IgD-negative memory B cell (primary cell): ENCODE data around the gene ZNF121. TPM values are rescaled to one million over a fixed set of nuclear protein-coding genes. Genes with fewer than 3 reads are reported as not detected.
"Not testable (repeated sequence)": the region's sequence is repeated elsewhere in the genome, so short reads cannot be mapped to it uniquely, and the experiment has no call there.

Experiments
- H3K27ac Mint-ChIP-seq, 3 donors: one replicate each; pipeline ENCODE4 v1.8.0; 2020 to 2022; ENCODE audit warnings: mild to moderate bottlenecking in 3 of 3, mixed read lengths in 3 of 3, moderate library complexity in 1 of 3
- H3K27me3 Mint-ChIP-seq: one replicate; pipeline ENCODE4 v1.8.0; 2021; ENCODE audit warnings: mixed read lengths
- H3K36me3 Mint-ChIP-seq: one replicate; pipeline ENCODE4 v1.8.0; 2020; ENCODE audit warnings: mild to moderate bottlenecking, mixed read lengths
- H3K4me1 Mint-ChIP-seq, 3 donors: one replicate each; pipeline ENCODE4 v1.8.0; 2020 to 2022; ENCODE audit warnings: mixed read lengths in 3 of 3, mild to moderate bottlenecking in 1 of 3
- H3K4me3 Mint-ChIP-seq, 4 donors: one replicate each; pipeline ENCODE4 v1.8.0; 2020 to 2022; ENCODE audit warnings: mild to moderate bottlenecking in 4 of 4, mixed read lengths in 4 of 4, moderate library complexity in 3 of 4
- H3K9me3 Mint-ChIP-seq, 3 donors: one replicate each; pipeline ENCODE4 v1.8.0; 2020 to 2021; ENCODE audit warnings: mixed read lengths in 3 of 3, mild to moderate bottlenecking in 1 of 3
- polyA plus RNA-seq: library from polyadenylated mRNA; unstranded; fragments of 300-500 nt; fragmentation: Illumina TruSeq; gene quantifications from one replicate; pipeline ENCODE4 v1.2.3, GENCODE V29; 2021

The ZNF121 gene
- polyA plus RNA-seq, 1 donor from 2014 or later = 2.9 TPM

DNA sequence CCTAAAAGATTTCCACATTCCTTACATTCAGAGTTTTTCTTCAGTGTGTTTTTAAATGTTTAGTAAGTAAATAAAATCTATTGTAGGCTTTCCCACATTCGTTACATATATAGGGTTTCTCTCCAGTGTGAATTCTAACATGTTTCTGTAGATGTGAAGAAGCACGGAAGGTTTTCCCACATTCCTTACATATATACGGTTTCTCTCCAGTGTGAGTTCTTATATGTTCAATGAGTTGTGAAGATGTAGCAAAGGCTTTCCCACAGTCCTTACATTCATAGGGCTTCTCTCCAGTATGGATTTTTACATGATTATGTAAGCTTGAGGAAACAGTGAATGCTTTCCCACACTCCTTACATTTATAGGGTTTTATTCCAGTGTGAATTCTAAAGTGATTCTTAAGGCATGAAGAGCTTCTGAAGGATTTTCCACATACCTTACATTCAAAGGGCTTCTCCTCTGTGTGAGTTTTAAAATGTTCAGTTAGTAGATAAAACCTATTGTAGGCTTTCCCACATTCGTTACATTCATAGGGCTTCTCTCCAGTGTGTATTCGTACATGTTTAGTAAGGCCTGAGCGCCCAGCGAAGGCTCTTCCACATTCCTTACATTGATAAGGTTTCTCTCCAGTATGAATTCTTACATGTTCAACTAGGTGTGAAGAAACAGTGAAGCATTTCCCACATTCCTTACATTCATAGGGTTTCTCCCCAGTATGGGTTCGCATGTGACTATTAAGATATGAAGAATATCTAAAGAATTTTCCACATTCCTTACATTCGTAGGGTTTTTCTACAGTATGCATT, 18.2 kb downstream of the ZNF121 start:
- Mint-ChIP-seq H3K4me3 (peak overlapping the region in 2 of 4 donors; percentile 33 to 37), H3K27me3 (no peaks in the 10 kb centered on the region), H3K36me3 (peaks cover 48% of the 10 kb centered on the region), H3K9me3 (peaks cover 16 to 43% (median 29%) of the 10 kb centered on the region in 3 donors), H3K27ac (no peak overlapping the region), H3K4me1 (peaks cover 0 to 2% (median 0%) of the 10 kb centered on the region in 3 donors)

DNA sequence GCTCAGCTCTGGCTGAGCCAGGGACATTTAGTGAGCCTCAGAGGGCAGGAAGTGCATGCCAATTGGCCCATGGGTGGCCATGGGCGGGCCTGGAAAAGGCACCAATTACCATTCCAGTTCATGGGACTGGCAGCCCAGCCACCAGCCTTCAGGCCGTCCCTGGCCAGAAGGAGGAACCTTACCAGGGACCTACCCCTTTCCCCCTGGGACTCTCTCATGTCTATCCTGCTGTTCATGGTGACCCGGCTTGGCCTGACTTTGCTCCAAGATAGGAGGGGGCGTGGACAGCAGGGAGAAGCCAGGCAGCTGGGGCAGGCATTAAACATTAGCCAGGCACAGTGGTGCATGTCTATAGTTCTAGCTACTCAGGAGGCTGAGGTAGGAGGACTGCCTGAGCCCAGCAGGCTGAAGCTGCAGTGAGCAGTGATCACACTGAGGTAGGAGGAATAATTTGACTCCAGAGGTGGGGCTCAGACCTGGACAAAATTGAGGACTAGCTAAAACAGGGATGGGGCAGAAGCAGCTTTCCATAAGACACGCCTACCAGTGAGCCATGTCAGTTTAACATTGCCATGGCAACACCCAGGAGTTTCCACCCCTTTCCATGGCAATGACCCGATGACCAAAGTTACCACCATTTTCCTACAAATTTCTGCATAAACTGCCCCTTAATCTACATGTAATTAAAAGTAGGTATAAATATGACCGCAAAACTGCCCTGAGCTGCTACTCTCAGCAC, 31.6 kb downstream of the ZNF121 start:
- H3K27ac Mint-ChIP-seq = no peak overlapping the region
- H3K4me1 Mint-ChIP-seq = peaks cover 0 to 2% (median 0%) of the 10 kb centered on the region in 3 donors
- H3K36me3 Mint-ChIP-seq = peaks cover 10% of the 10 kb centered on the region
- H3K27me3 Mint-ChIP-seq = no peaks in the 10 kb centered on the region
- H3K4me3 Mint-ChIP-seq = no peak overlapping the region
- H3K9me3 Mint-ChIP-seq = peaks cover 3 to 19% (median 10%) of the 10 kb centered on the region in 3 donors

DNA sequence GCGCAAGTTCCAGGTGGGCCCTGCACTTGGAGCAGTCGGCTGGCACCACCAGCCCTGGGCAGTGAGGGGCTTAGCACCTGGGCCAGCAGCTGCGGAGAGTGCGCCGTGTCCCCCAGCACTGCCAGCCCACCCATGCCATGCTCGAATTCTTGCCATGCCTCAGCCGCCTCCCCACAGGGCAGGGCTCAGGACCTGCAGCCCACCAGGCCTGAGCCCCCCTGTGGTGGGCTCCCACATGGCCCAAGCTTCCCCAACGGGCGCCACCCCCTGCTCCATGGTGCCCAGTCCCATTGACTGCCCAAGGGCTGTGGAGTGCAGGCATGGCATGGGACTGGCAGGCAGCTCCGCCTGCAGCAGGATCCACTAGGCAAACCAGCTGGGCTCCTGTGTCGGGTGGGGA, 36.4 kb downstream of the ZNF121 start:
- H3K4me1 Mint-ChIP-seq = peaks cover 0 to 2% (median 0%) of the 10 kb centered on the region in 3 donors
- H3K27ac Mint-ChIP-seq = no peak overlapping the region

DNA sequence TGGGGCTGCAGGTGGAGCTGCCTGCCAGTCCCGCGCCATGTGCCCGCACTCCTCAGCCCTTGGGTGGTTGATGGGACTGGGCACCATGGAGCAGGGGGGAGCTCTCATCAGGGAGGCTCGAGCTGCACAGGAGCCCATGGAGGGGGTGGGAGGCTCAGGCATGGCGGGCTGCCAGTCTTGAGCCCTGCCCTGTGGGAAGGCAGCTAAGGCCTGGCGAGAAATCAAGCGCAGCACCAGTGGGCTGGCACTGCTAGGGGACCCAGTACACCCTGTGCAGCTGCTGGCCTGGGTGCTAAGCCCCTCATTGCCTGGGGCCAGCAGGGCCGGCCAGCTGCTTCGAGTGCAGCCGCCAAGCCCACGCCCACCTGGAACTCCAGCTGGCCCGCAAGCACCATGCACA, 43.0 kb downstream of the ZNF121 start:
- not testable (repeated sequence) for H3K27me3 Mint-ChIP-seq, H3K4me3 Mint-ChIP-seq, H3K27ac Mint-ChIP-seq
- peaks cover 4 to 17% (median 5%) of the 10 kb centered on the region in 3 donors for H3K9me3 Mint-ChIP-seq
- H3K4me1 Mint-ChIP-seq = peaks cover 11 to 22% (median 18%) of the 10 kb centered on the region in 3 donors
- H3K36me3 Mint-ChIP-seq = peaks cover 14% of the 10 kb centered on the region

More for the DNA sequence above, 36.4 kb downstream of the ZNF121 start:
- H3K9me3 Mint-ChIP-seq = peaks cover 5 to 19% (median 11%) of the 10 kb centered on the region in 3 donors
- peaks cover 3% of the 10 kb centered on the region for H3K36me3 Mint-ChIP-seq
- H3K27me3 Mint-ChIP-seq = no peaks in the 10 kb centered on the region
- no peak overlapping the region for H3K4me3 Mint-ChIP-seq

DNA sequence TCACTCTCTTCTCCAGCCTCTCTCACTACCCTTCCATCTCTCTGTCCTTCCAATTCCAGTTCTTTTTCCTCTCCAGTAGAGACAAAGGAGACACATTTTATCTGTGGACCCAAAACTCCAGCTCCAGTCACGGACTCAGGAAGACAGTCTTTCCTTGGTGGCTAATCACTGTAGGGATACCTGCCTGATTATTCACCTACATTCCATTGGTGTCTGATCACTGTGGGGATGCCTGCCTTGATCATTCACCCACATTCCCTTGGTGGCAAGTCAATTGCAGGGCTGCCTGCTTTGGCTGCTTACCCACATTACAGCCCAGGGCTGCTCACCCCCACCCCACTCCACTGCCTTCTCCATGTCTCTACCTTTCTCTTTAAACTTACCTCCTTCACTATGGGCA, 44.4 kb downstream of the ZNF121 start:
- peak overlapping the region in 2 of 3 donors; percentile 5 to 83 for H3K27ac Mint-ChIP-seq
- H3K9me3 Mint-ChIP-seq = peaks cover 4 to 17% (median 5%) of the 10 kb centered on the region in 3 donors
- H3K4me3 Mint-ChIP-seq = peak overlapping the region in 3 of 4 donors; percentile 41 to 88 (median 86)
- H3K27me3 Mint-ChIP-seq = not testable (repeated sequence)
- peaks cover 16 to 22% (median 18%) of the 10 kb centered on the region in 3 donors for H3K4me1 Mint-ChIP-seq
- H3K36me3 Mint-ChIP-seq = peaks cover 21% of the 10 kb centered on the region

DNA sequence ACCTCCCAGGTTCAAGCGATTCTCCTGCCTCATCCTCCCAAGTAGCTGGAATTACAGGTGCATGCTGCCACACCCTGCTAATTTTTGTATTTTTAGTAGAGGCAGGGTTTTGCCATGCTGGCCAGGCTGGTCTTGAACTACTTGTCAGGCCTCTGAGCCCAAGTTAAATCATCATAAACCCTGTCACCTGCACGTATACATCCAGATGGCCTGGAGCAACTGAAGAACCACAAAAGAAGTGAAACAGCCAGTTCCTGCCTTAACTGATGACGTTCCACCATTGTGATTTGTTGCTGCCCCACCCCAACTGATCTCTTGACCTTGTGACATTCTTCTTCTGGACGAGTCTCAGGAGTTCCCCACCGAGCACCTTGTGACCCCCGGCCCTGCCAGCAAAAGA, 45.1 kb downstream of the ZNF121 start:
- Mint-ChIP-seq H3K9me3 (peaks cover 4 to 17% (median 5%) of the 10 kb centered on the region in 3 donors), H3K4me3 (peak overlapping the region; percentile 72 to 99 (median 87)), H3K27ac (peak overlapping the region in 1 of 3 donors; percentile 98), H3K36me3 (peaks cover 27% of the 10 kb centered on the region), H3K4me1 (peaks cover 16 to 22% (median 18%) of the 10 kb centered on the region in 3 donors)
- H3K27me3 Mint-ChIP-seq = not testable (repeated sequence)

DNA sequence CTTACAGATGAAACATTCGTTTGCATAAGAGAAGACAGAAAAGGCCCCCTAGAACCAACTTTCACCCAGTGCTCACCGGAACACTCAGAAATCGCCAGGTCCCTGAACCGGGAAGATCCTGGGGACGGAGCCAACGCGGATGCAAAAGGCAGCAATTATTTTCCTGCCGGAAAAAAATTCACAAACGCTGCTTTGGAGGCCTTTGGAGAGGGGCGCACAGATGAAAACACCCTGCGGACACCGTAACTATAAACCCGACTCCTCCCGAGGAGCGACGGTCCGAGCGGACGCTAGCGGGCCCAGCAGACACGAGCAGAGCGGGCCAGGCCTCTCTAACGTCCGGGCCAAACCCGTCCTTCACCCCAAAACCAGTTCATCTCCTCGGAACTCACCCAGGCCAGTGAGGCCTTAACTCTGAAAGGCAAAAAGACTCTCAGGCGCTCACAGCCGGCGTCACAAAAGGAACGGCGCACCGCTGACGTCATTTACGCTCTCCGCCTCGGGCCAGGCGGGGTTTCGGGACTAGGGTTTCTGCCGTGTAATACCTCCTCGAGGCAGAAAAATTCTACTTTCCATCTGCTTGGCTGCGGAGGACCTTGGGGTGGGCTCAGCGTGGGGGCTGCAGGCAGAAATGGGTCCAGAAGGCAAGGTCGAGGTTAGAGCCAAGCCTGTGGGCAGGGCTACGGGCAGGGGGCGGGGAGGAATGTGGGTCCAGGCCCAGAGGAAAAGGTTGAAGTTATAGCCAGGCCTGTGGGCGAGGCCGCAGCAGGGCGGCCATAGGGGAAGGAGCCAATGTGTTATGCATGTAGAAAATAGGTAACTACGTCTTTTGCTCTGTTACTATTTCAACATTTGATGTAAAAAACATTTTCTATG, 45.9 kb downstream of the ZNF121 start, which contains the start of gene ZNF426:
TSS of gene ZNF426 (minus strand) at position 463 of the 876 bp plus-strand sequence. CDS start 2,413 bp downstream, outside the sequence.
- H3K27me3 Mint-ChIP-seq = no peaks in the 10 kb centered on the region
- H3K4me3 Mint-ChIP-seq = peak within 1 kb of the TSS; percentile 88 to 99 (median 98)
- H3K27ac Mint-ChIP-seq = peak within 1 kb of the TSS; percentile 72 to 98 (median 96)
- H3K9me3 Mint-ChIP-seq = peaks cover 4 to 23% (median 9%) of the 10 kb centered on the region in 3 donors
- H3K4me1 Mint-ChIP-seq = peaks cover 16 to 22% (median 18%) of the 10 kb centered on the region in 3 donors
- peaks cover 35% of the 10 kb centered on the region for H3K36me3 Mint-ChIP-seq

DNA sequence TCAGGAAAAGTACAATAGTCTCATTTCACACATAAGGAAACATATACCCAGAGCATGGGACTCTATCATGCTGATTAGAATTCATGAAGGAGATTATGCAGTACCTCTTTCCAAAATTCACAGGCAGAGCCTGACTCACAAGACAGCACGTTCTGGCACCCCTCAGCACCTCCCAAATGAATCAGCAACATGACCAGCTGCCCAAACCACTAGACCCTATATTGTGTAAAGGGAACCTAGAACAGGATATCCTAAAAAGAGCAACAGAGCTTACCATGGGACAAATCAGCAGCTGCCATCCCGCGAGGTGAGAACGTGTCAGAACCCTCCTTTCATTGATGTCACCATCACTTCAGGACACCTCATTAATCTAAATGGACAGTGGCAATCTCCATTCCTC, 48.4 kb downstream of the ZNF121 start:
- Mint-ChIP-seq H3K9me3 (peaks cover 11 to 40% (median 27%) of the 10 kb centered on the region in 3 donors), H3K4me3 (peak overlapping the region in 3 of 4 donors; percentile 45 to 79 (median 78)), H3K36me3 (peaks cover 53% of the 10 kb centered on the region), H3K4me1 (peaks cover 16 to 22% (median 18%) of the 10 kb centered on the region in 3 donors), H3K27ac (peak overlapping the region in 1 of 3 donors; percentile 65), H3K27me3 (no peaks in the 10 kb centered on the region)

DNA sequence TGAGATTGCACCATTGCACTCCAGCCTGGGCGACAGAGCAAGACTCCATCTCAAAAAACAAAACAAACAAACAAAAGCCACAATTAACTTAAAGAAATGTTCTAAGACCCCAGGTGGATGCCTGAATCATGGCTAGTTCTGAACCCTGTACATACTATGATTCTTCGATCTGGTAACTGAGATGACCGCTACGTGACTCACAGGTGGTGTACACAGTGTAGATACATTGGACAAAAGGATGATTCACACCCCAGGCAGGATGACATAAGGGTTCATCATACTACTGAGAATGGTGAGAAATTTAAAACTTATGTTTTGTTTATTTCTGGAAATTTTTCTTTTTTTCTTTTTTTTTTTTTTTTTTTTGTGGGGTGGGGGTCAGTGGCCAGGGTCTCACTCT, 52.4 kb downstream of the ZNF121 start:
- Mint-ChIP-seq H3K36me3 (peaks cover 59% of the 10 kb centered on the region), H3K4me1 (peaks cover 0 to 5% (median 0%) of the 10 kb centered on the region in 3 donors), H3K27me3 (no peaks in the 10 kb centered on the region), H3K27ac (no peak overlapping the region), H3K9me3 (peaks cover 10 to 40% (median 38%) of the 10 kb centered on the region in 3 donors), H3K4me3 (peak overlapping the region in 1 of 4 donors; percentile 17)

DNA sequence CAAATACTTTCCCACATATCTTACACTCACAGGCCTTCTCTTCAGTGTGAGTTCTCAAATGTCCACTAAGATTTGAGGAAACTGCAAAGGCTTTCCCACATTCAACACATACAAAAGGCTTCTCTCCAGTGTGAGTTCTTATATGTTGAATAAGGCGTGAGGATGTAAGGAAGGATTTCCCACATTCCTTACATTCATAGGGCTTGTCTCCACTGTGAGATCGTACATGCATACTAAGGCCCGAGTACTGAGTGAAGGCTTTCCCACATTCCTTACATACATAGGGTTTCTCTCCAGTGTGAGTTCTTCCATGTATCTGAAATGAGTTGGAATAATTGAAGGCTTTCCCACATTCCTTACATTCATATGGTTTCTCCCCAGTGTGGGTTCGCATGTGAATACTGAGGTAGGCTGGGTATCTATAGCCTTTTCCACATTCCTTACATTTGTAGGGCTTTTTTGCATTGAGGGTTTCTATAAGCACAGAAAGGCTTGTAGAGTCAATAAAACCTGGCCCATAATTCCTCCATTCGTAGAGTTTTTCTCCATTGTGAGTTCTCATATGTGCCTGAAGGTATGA, 55.5 kb downstream of the ZNF121 start:
- Mint-ChIP-seq H3K4me1 (no peaks in the 10 kb centered on the region), H3K27ac (no peak overlapping the region), H3K27me3 (no peaks in the 10 kb centered on the region), H3K9me3 (peaks cover 13 to 50% (median 41%) of the 10 kb centered on the region in 3 donors), H3K4me3 (no peak overlapping the region), H3K36me3 (peaks cover 46% of the 10 kb centered on the region)

DNA sequence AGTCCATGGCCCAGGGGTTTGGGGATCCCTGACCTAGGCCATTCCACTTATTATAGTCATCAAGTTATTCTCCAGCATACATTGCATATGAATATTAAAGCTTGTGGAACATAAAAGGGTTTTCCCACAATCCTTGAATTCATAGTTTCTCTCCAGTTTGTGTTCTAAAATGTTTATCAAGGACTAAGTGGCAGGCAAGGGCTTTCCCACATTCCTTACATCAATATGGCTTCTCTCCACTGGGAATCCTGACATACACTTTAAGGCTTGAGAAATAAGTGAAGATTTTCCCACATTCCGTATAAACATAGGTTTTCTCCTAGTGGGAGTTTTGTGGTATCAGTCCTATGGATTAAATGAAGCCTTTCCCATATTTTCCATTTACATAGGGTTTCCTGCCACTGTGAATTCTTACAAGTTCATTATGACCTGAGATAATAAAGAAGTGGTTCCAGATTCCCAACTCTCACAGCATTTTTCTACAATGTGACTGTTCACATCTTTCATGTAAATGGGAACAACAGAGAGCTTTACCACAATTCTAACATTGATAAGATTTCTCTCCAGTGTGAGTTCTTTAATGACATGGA, 60.3 kb downstream of the ZNF121 start:
- Mint-ChIP-seq H3K4me3 (no peak overlapping the region), H3K4me1 (no peaks in the 10 kb centered on the region), H3K9me3 (peaks cover 10 to 39% (median 26%) of the 10 kb centered on the region in 3 donors), H3K27me3 (no peaks in the 10 kb centered on the region), H3K27ac (no peak overlapping the region), H3K36me3 (peaks cover 12% of the 10 kb centered on the region)
